Kidney epithelial cell (primary cell): Measurements from ENCODE around the gene DPY19L3. TPM values are rescaled to one million over a fixed set of nuclear protein-coding genes. Genes with fewer than 3 reads are reported as not detected.
"Not testable (repeated sequence)": the region's sequence is repeated elsewhere in the genome, so short reads cannot be mapped to it uniquely, and the experiment has no call there.

Source experiments
- DNase-seq: peaks from one replicate; pipeline ENCODE4 v3.0.0-alpha.2; 2010; ENCODE audit warnings: low read depth
- H3K27me3 ChIP-seq: 2 replicates; pipeline ENCODE4 v1.6.0; 2011; ENCODE audit warnings: low read length; ENCODE audit not compliant: control insufficient read depth, insufficient read depth
- H3K36me3 ChIP-seq: 2 replicates; pipeline ENCODE4 v1.5.1; 2011; ENCODE audit warnings: low read length; ENCODE audit not compliant: control insufficient read depth, insufficient read depth
- H3K4me3 ChIP-seq: 2 replicates; pipeline ENCODE4 v1.5.1; 2011; ENCODE audit warnings: low read depth, mild to moderate bottlenecking, control low read depth, low read length
- CTCF ChIP-seq: IDR thresholded peaks from 2 replicates; pipeline ENCODE4 v1.5.1; 2011; ENCODE audit warnings: mild to moderate bottlenecking, moderate library complexity, low read length, control low read depth, inconsistent platforms; ENCODE audit not compliant: insufficient read depth, poor library complexity, severe bottlenecking
- total RNA-seq: library from RNA; depleted of rRNA; stranded (reverse); fragments of >200 nt; gene quantifications from 2 replicates; pipeline ENCODE4 v1.2.3, GENCODE V29; 2015

DPY19L3 gene
- total RNA-seq, 1 donor from 2014 or later: 25.0 TPM

DNA sequence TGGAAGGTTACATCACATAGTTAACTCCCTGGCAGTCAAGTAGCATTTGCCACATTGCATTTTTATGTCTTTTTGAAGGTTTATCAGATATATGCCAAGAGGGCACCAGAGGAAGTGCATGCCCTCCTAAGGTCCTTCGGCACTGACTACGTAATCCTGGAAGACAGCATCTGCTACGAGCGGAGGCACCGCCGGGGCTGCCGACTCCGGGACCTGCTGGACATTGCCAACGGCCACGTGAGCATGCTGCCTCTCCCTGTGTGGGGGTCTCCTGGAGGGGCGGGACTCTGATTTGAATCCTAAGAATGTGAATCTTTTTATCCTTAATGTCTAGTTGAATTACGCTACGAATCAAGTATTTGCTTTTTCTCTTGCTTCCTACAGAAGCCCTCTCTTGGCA is 74.8 kb downstream of the DPY19L3 start:
- no peak for TF ChIP-seq CTCF
- no peak for DNase-seq
- Histone ChIP-seq H3K27me3 (no peaks in the 10 kb centered on the region), H3K36me3 (no peaks in the 10 kb centered on the region), H3K4me3 (no peak overlapping the region)

- H3K36me3 ChIP-seq: peaks cover 1% of the 10 kb centered on the region
- no peak for TF ChIP-seq CTCF
- DNase-seq: no peak
- no peak overlapping the region for H3K4me3 ChIP-seq
- H3K27me3 ChIP-seq: no peaks in the 10 kb centered on the region
Measured at GRCh38 chr19:32483574-32483973, 78.0 kb downstream of the DPY19L3 start.

- H3K36me3 ChIP-seq: peaks cover 1% of the 10 kb centered on the region
- no peak overlapping the region for H3K4me3 ChIP-seq
- H3K27me3 ChIP-seq: no peaks in the 10 kb centered on the region
- TF ChIP-seq CTCF: no peak
- no peak for DNase-seq
Measured at GRCh38 chr19:32489971-32490370, 84.4 kb downstream of the DPY19L3 start.

- no peak for DNase-seq
- H3K27me3 ChIP-seq: no peaks in the 10 kb centered on the region
- H3K4me3 ChIP-seq: no peak overlapping the region
- no peaks in the 10 kb centered on the region for H3K36me3 ChIP-seq
- no peak for TF ChIP-seq CTCF
Measured at GRCh38 chr19:32497391-32497790, 91.8 kb downstream of the DPY19L3 start.

GRCh38 chr19:32498648-32499200 is 93.2 kb downstream of the DPY19L3 start:
- DNase-seq: no peak
- no peak for TF ChIP-seq CTCF
- Histone ChIP-seq H3K27me3 (no peaks in the 10 kb centered on the region), H3K4me3 (no peak overlapping the region), H3K36me3 (no peaks in the 10 kb centered on the region)

DNA sequence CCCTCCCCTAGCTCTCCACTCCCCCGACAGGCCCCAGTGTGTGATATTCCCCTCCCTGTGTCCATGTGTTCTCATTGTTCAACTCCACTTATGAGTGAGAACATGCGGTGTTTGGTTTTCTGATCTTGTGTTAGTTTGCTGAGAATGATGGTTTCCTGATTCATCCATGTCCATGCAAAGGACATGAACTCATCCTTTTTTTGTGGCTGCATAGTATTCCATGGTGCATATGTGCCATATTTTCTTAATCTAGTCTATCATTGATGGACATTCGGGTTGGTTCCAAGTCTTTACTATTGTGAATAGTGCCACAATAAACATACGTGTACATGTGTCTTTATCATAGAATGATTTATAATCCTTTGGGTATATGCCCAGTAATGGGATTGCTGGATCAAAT is 106.9 kb downstream of the DPY19L3 start:
- H3K27me3 ChIP-seq, DNase-seq, H3K4me3 ChIP-seq, H3K36me3 ChIP-seq: not testable (repeated sequence)
